ENCODE measurements around the gene NFKBIE. TPM values are rescaled to one million over a fixed set of nuclear protein-coding genes. Genes with fewer than 3 reads are reported as not detected.

The NFKBIE gene
- total and polyA plus RNA-seq, 2 of the 13 experiments (the other 11 are each of a cell fraction or from before 2014, with no cell fraction given), result 6.7 to 14.5 TPM

DNA sequence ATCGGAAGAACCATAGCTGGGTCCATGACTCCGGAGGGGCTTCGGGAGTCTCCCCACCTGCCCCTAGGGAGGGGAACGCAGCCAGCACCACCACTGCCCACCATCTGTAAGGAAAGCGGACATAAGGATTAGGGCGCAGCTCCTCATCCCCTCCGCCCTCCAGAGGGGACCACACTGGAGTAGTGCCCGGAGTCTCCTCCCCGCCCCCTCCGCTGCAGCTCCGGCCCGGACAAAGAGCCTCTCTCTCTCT lies 8.7 kb downstream of the NFKBIE start (continued):
- TF ChIP-seq CC2D1A (CRISPR knock-in tag; IDR thresholded peaks at IDR 0.05) (no peak), SIX1 (CRISPR knock-in tag; IDR thresholded peaks at IDR 0.05; ENCODE audit: borderline replicate concordance) (no peak; the same call in 1 of the 2 replicates), FLYWCH1 (CRISPR knock-in tag; IDR thresholded peaks at IDR 0.05) (no peak), ZNF883 (CRISPR knock-in tag; IDR thresholded peaks at IDR 0.05; ENCODE audit: not compliant biosample characterization) (no peak), PHF20 (CRISPR knock-in tag; IDR thresholded peaks at IDR 0.05) (no peak), SOX13 (IDR thresholded peaks at IDR 0.05) (no peak), SOX13 (CRISPR knock-in tag; conservative IDR thresholded peaks at IDR 0.05 in 1 of 2, IDR thresholded peaks at IDR 0.05 in 1 of 2) (0 out of 4 replicates have a peak, but pooled peaks of 1 of the 2 experiments have one; percentile 57), ZFYVE20 (CRISPR knock-in tag; IDR thresholded peaks at IDR 0.05; ENCODE audit: borderline replicate concordance, low read depth) (no peak), CERS6 (CRISPR knock-in tag; IDR thresholded peaks at IDR 0.05) (no peak), NFE2L1 (CRISPR knock-in tag; IDR thresholded peaks at IDR 0.05; ENCODE audit: borderline replicate concordance) (no peak), ZNF569 (CRISPR knock-in tag; IDR thresholded peaks at IDR 0.05; ENCODE audit: borderline replicate concordance) (no peak), MBD4 (IDR thresholded peaks at IDR 0.05; ENCODE audit: borderline replicate concordance, low read length) (no peak), ATF7 (IDR thresholded peaks at IDR 0.05) (no peak), ATF7 (CRISPR knock-in tag; IDR thresholded peaks at IDR 0.05) (no peak), SP5 (CRISPR knock-in tag; IDR thresholded peaks at IDR 0.05; ENCODE audit: borderline replicate concordance, low read depth) (no peak), KDM3A (CRISPR knock-in tag; IDR thresholded peaks at IDR 0.05; ENCODE audit: low read depth) (no peak), PCBP1 (IDR thresholded peaks at IDR 0.05; ENCODE audit: borderline replicate concordance, low read depth, low read length) (no peak), KDM2A (CRISPR knock-in tag; IDR thresholded peaks at IDR 0.05; ENCODE audit: borderline replicate concordance, low read depth) (peak; percentile 83; the same call in 1 of the 2 replicates), ZHX2 (IDR thresholded peaks at IDR 0.05; ENCODE audit: low read depth) (no peak), ZHX2 (CRISPR knock-in tag; IDR thresholded peaks at IDR 0.05; ENCODE audit: borderline replicate concordance) (no peak)
- TF ChIP-seq, protein P1, sequence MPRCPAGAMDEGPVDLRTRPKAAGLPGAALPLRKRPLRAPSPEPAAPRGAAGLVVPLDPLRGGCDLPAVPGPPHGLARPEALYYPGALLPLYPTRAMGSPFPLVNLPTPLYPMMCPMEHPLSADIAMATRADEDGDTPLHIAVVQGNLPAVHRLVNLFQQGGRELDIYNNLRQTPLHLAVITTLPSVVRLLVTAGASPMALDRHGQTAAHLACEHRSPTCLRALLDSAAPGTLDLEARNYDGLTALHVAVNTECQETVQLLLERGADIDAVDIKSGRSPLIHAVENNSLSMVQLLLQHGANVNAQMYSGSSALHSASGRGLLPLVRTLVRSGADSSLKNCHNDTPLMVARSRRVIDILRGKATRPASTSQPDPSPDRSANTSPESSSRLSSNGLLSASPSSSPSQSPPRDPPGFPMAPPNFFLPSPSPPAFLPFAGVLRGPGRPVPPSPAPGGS (CRISPR knock-in tag; IDR thresholded peaks at IDR 0.05), result peak; percentile 25; the same call in 1 of the 2 replicates
- TF ChIP-seq, protein P2, sequence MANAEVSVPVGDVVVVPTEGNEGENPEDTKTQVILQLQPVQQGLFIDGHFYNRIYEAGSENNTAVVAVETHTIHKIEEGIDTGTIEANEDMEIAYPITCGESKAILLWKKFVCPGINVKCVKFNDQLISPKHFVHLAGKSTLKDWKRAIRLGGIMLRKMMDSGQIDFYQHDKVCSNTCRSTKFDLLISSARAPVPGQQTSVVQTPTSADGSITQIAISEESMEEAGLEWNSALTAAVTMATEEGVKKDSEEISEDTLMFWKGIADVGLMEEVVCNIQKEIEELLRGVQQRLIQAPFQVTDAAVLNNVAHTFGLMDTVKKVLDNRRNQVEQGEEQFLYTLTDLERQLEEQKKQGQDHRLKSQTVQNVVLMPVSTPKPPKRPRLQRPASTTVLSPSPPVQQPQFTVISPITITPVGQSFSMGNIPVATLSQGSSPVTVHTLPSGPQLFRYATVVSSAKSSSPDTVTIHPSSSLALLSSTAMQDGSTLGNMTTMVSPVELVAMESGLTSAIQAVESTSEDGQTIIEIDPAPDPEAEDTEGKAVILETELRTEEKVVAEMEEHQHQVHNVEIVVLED (CRISPR knock-in tag; IDR thresholded peaks at IDR 0.05; ENCODE audit: borderline replicate concordance), result no peak

Data from HepG2 (cell line).